WI38 (cell line): ENCODE measurements around the gene CPE.
"Not testable (repeated sequence)": the region's sequence is repeated elsewhere in the genome, so short reads cannot be mapped to it uniquely, and the experiment has no call there.

ENCODE experiments used
- H3K4me3 ChIP-seq: 2 replicates; pipeline ENCODE4 v1.5.1; 2011; ENCODE audit warnings: low read depth, mild to moderate bottlenecking, control low read depth, low read length
- TF ChIP-seq, protein P1 (sequence below): IDR thresholded peaks from 2 replicates; pipeline ENCODE4 v1.5.1; 2012; ENCODE audit warnings: low read depth, mild to moderate bottlenecking, control low read depth, low read length

Gene CPE

DNA sequence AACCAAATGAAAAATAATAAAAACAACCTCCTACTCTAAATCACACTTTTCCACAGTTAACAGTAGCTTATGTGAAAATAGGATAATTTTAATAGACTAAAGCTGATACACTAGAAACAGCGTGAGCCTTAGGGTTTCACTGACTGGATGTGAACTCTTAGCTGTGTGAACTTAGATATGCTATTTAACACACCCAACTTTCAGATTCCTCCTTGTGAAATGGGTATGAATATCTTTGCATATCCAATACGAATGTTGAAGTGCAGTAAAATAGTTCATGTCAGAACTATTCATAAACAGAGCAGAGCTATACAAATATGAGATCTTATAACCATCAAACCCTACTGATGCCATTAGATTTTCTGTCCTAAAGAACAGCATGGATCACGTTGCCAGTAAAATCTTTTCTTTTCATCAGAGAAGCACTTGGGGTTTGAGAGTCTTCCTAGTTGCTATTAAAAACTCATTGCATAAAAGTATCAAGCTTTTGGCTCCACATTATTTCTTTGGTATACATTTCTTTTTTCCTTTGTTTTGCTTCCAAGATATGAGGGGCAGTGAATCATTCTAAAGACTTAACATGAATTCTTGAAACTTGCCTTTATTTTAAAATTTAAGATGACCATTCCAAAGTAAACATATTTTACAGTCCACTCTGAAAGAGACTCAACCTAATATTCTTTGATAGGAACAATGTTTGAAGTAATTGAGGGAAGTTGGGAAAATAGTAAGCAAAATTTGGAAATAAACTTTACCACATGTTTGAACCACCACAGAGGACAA lies 102.4 kb downstream of the CPE start:
- TF ChIP-seq, protein P1, sequence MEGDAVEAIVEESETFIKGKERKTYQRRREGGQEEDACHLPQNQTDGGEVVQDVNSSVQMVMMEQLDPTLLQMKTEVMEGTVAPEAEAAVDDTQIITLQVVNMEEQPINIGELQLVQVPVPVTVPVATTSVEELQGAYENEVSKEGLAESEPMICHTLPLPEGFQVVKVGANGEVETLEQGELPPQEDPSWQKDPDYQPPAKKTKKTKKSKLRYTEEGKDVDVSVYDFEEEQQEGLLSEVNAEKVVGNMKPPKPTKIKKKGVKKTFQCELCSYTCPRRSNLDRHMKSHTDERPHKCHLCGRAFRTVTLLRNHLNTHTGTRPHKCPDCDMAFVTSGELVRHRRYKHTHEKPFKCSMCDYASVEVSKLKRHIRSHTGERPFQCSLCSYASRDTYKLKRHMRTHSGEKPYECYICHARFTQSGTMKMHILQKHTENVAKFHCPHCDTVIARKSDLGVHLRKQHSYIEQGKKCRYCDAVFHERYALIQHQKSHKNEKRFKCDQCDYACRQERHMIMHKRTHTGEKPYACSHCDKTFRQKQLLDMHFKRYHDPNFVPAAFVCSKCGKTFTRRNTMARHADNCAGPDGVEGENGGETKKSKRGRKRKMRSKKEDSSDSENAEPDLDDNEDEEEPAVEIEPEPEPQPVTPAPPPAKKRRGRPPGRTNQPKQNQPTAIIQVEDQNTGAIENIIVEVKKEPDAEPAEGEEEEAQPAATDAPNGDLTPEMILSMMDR = no peak
- H3K4me3 ChIP-seq = no peak overlapping the region

DNA sequence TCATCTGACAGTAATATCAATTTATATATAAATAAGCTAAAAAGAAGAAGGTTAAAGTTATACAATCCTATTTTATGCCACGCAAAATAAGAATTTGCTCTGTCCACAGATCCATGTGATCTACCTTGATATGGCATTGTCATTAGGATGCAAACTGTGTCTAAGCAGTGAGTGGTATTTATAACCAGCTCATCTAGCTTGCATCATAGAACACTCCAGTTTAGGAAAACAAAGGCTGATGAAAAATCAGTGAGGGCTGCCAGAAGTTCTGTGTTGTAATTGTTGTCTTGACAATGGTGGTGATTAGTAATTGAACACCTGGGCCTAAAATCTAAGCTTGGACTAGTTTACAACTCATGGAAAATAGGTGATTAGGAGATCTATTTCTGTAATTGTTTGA lies 111.0 kb downstream of the CPE start:
- TF ChIP-seq, protein P1 = no peak
- no peak overlapping the region for H3K4me3 ChIP-seq

DNA sequence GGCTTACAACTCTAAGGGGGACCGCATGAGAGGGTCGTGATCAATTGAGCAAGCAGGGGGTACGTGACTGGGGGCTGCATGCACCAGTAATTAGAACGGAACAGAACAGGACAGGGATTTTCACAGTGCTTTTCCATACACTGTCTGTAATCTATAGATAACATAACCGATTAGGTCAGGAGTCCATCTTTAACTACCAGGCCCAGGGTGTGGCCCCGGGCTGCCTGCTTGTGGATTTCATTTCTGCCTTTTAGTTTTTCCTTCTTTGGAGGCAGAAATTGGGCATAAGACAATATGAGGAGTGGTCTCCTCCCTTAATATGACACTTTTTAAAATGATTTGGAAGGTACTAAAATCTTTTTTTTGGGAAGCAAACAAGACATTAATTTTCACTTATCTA lies 113.8 kb downstream of the CPE start:
- not testable (repeated sequence) for H3K4me3 ChIP-seq

DNA sequence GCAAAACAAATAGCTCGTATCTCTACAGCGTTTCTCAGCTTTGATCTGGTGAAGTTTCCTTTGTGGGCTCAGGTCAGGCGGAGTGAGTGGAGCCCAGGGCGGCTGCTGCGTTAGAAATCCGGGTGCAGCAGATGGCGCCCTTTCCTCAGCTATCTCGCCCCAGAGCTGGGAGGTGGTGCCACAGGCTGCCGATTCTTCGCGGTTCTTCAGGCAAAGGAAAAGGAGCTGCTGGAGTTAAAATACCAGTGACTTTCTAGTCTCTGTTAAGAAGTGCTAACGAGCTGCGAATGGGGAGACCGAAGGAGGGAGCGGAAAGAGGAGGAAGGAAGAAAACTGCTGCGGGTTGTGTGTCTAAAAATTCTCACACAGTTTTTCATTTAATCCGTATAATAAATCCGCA lies 114.6 kb downstream of the CPE start:
- TF ChIP-seq, protein P1 = 0 out of 2 replicates have a peak, but pooled peaks have one; percentile 13
- H3K4me3 ChIP-seq = no peak overlapping the region

DNA sequence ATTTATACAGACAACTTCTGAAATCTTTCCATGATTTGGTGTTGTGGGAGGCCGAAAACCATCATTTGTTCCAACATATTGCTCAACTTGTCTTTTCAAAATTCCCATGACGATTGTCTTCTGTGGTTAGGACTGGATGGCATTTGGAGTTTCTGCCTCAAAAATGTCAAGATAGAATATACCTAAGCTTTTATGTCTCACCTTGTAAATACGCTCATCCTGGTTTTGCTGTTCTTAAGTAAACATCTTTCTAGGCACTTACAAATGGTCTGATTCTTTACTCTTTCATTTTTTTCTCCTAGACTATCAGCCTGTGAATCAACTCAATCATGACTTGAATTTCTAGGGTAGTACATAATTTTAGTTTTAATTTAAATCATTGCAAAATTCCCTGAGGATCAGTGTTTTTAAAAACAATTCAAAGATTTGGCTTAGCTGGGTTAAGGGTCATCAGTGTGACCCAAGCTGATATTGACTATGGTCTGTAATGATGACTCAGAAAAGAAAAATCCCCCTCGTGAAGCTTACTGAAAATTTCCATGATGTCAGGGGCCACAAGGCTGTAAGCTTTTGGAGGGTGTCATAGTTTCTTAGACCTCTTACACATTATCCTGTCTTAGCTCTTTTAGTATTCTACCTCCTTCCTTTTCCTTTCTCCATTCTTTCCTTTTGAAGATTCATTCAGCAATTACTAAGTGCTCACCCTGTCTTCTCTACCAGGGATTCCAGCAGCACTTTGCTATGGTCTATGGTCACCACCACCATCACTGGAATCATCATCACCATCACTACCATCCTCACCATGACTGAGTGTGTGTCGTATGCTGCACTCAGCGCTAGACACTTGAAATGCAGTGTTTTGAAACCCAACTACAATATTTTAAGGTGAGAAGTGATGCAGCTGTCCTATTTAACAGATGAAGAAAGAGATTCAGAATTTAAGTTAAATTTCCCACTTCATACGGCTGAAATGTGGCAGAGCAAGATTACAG lies 124.4 kb downstream of the CPE start:
- no peak overlapping the region for H3K4me3 ChIP-seq
- TF ChIP-seq, protein P1 = no peak

DNA sequence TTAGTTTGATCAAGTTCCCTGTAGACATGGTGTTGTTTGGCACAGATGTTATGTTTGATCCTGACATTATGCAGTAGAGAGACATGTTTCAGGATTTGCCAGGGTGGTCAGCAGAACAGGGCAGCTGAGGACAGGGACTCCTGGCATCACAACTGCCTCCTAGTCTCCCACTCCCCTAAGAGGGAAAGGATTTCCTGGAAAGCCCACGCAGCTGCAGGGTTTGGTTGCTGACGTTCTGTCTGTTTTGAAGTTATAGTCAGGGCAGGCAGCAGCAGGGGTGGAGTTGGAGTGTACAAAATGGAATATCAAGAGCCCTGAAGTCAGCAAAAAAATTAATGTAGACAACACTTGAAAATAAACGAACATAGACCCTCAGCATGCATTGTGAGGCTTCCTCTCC lies 125.4 kb downstream of the CPE start:
- TF ChIP-seq, protein P1 = no peak
- H3K4me3 ChIP-seq = no peak overlapping the region

DNA sequence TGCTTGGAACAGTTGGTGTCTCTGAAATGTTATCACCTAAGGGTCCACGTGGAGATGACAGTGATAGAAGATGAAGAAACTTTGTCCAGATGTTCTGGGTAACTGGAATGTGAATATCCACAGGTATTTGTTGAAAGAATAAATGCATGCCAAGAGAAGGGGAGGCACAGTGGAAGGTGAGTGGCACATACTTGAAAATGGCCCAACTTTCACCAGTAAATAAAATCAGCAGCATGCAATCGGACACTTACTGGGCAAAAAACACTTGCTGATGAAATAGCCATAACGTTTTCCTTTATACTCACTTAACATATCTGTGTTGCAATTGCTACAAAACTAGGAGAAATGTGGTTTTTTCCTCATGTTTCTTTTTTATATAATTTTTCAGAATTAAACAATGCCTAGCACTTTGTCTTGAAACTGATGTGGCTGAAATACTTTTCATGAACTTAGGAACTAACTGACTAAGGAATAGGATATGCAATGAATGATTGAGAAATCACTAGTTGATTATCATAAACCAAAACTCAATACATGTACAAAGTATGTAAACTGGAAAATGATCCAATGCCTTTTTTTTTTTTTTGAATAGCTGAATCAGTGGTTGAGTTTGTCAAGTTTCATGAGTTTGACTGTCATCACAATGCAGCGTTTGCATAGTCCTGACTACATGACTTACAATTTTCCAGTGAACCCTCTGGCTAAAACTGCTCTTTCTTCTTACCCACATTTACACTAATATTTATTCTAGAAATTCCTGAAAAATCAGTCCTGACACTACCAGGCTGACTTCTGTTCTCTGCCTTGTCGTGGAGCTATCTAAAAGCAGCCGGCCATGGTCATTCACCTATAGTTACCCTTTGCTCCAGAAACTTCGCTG lies 127.4 kb downstream of the CPE start:
- TF ChIP-seq, protein P1 = no peak
- no peak overlapping the region for H3K4me3 ChIP-seq
